Osteocyte (in vitro differentiated cells): Measurements from ENCODE around the gene REEP1. TPM values are rescaled to one million over a fixed set of nuclear protein-coding genes. Genes with fewer than 3 reads are reported as not detected.

ENCODE experiments used
- DNase-seq: peaks from one replicate; pipeline ENCODE4 v3.0.0; 2021; ENCODE audit warnings: mixed read lengths; ENCODE audit not compliant: unreplicated experiment; ENCODE audit errors: extremely low spot score
- H3K27ac Mint-ChIP-seq: one replicate; pipeline ENCODE4 v1.8.0; 2021; ENCODE audit warnings: mild to moderate bottlenecking, mixed read lengths; ENCODE audit not compliant: unreplicated experiment
- H3K27me3 Mint-ChIP-seq: one replicate; pipeline ENCODE4 v1.8.0; 2021; ENCODE audit warnings: mixed read lengths; ENCODE audit not compliant: unreplicated experiment
- H3K36me3 Mint-ChIP-seq: one replicate; pipeline ENCODE4 v1.8.0; 2021; ENCODE audit warnings: mixed read lengths; ENCODE audit not compliant: unreplicated experiment
- H3K4me1 Mint-ChIP-seq: one replicate; pipeline ENCODE4 v1.8.0; 2021; ENCODE audit warnings: mixed read lengths; ENCODE audit not compliant: unreplicated experiment
- H3K4me3 Mint-ChIP-seq: one replicate; pipeline ENCODE4 v1.8.0; 2021; ENCODE audit warnings: mild to moderate bottlenecking, moderate library complexity, mixed read lengths; ENCODE audit not compliant: unreplicated experiment
- H3K9me3 Mint-ChIP-seq: one replicate; pipeline ENCODE4 v1.8.0; 2021; ENCODE audit warnings: mixed read lengths; ENCODE audit not compliant: unreplicated experiment
- total RNA-seq: library from RNA; stranded (reverse); gene quantifications from 2 replicates; pipeline ENCODE4 v1.2.1, GENCODE V29; 2021
- TF ChIP-seq, protein P1 (sequence below): fragments of 200-600 bp; sonication (generic); IDR thresholded peaks from 2 replicates; pipeline ENCODE4 v1.5.0; 2021; ENCODE audit warnings: antibody characterized with exemption, mild to moderate bottlenecking, moderate library complexity

The REEP1 gene
- total RNA-seq, 1 donor from 2014 or later, result not detected

DNA sequence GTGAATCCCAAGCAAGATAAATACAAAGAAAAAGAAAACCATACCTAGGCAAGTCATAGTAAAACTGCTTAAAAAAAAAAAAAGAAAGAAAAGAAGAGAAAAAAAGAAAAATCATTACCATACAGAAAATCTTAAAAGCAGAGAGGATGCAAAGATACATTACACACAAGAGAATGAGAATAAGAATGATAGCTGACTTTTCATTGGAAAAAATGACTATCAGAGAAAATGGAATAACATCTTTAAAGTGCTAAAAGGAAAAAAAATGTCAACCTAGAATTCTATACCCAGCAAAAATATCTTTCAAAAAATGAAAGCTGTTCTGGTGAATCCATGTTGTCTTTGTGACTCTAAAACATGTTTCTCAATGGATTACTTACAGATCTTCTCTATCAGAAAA lies 66.2 kb downstream of the REEP1 start:
- no peak for DNase-seq
- Mint-ChIP-seq H3K4me3 (no peak overlapping the region), H3K4me1 (no peaks in the 10 kb centered on the region), H3K9me3 (peaks cover 16% of the 10 kb centered on the region), H3K27me3 (peaks cover 9% of the 10 kb centered on the region), H3K36me3 (peaks cover 5% of the 10 kb centered on the region), H3K27ac (no peak overlapping the region)
- TF ChIP-seq, protein P1, sequence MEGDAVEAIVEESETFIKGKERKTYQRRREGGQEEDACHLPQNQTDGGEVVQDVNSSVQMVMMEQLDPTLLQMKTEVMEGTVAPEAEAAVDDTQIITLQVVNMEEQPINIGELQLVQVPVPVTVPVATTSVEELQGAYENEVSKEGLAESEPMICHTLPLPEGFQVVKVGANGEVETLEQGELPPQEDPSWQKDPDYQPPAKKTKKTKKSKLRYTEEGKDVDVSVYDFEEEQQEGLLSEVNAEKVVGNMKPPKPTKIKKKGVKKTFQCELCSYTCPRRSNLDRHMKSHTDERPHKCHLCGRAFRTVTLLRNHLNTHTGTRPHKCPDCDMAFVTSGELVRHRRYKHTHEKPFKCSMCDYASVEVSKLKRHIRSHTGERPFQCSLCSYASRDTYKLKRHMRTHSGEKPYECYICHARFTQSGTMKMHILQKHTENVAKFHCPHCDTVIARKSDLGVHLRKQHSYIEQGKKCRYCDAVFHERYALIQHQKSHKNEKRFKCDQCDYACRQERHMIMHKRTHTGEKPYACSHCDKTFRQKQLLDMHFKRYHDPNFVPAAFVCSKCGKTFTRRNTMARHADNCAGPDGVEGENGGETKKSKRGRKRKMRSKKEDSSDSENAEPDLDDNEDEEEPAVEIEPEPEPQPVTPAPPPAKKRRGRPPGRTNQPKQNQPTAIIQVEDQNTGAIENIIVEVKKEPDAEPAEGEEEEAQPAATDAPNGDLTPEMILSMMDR, result no peak

DNA sequence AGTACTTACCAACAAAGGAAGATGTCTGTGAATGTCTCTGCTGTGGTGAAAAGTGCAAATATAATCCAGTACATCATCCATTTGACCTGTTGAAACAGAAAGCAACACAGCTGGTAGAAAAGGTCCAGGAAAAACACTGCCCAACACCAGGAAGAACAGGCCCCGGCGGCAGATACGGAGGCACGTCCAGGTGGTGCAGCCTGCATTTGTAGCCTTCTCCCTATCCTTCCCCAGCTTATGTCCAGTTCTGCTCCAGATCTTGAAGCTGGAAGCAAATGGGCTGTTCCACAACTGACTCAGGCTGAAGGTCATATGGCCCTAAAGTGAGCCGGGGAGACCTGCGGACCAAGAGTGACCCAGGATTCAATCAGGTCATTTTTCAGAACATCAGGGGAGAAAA lies 73.5 kb downstream of the REEP1 start:
- Mint-ChIP-seq H3K9me3 (no peaks in the 10 kb centered on the region), H3K4me3 (no peak overlapping the region), H3K4me1 (no peaks in the 10 kb centered on the region), H3K27me3 (peaks cover 9% of the 10 kb centered on the region), H3K27ac (no peak overlapping the region), H3K36me3 (no peaks in the 10 kb centered on the region)
- DNase-seq, result no peak
- TF ChIP-seq, protein P1, result no peak

DNA sequence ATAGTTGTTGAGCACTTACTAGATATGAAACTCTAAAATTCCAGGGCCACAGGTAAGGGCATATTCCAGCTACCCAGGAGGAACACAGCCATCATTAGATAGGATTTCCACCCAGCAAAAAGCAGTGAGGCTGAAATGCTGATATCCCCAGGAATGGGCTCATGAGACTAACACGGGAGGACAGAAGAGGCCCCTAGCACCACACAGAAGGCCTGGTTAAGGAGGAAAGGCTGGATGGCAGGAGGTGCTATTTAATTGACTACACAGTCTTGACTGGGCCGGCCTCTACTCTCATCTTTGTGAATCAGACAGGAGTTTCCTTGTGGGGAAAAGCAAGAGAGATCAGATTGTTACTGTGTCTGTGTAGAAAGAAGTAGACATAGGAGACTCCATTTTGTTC lies 76.4 kb downstream of the REEP1 start:
- Mint-ChIP-seq H3K4me1 (no peaks in the 10 kb centered on the region), H3K9me3 (no peaks in the 10 kb centered on the region), H3K27ac (no peak overlapping the region), H3K4me3 (no peak overlapping the region), H3K36me3 (no peaks in the 10 kb centered on the region), H3K27me3 (peaks cover 2% of the 10 kb centered on the region)
- DNase-seq, result no peak
- TF ChIP-seq, protein P1, result no peak

DNA sequence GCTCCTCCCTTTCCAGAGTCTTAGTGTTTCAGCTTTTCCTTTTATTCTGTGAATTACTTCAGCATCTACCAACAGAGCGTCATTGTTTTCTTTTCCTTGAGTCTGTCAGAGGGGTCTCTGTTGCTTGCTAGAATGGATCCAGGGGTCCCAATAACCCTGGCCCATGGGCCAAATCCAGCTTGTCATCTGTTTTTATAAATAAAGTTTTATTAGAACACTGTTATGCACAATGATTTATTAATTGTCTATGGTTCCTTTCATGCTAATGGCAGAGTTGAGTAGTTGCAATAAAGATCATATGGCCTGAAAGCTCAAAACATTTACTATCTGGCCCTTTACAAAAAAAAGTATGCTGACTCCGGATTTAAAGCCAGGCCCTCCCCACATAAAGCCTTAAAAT lies 79.3 kb downstream of the REEP1 start:
- H3K27me3 Mint-ChIP-seq, result peaks cover 12% of the 10 kb centered on the region
- H3K4me1 Mint-ChIP-seq, result no peaks in the 10 kb centered on the region
- DNase-seq, result no peak
- H3K4me3 Mint-ChIP-seq, result no peak overlapping the region
- H3K9me3 Mint-ChIP-seq, result no peaks in the 10 kb centered on the region
- TF ChIP-seq, protein P1, result no peak
- H3K36me3 Mint-ChIP-seq, result no peaks in the 10 kb centered on the region
- H3K27ac Mint-ChIP-seq, result no peak overlapping the region

DNA sequence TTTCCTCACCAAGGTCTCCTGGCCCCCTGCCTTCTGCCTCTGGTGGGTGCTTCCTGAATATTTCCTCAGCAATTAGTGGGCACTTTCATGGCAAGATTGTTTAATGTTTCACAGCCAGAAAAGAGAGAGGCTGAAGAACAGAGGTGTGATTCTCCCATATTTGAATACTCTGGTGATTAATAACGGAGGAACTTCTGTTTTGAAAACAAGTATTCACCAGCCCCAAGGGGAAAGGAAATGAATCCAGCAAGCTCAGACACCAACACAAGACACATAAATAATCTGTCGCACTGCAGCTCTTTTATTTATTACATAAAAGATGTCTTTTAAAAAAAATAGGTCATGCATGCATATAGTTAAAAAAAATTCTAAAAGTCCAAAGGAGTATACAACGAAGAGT lies 80.4 kb downstream of the REEP1 start:
- DNase-seq, result no peak
- no peak overlapping the region for H3K4me3 Mint-ChIP-seq
- H3K36me3 Mint-ChIP-seq, result no peaks in the 10 kb centered on the region
- no peaks in the 10 kb centered on the region for H3K9me3 Mint-ChIP-seq
- TF ChIP-seq, protein P1, result no peak
- peaks cover 19% of the 10 kb centered on the region for H3K27me3 Mint-ChIP-seq
- no peak overlapping the region for H3K27ac Mint-ChIP-seq
- H3K4me1 Mint-ChIP-seq, result no peaks in the 10 kb centered on the region
